ENCODE data around the gene CCDC33. TPM values are rescaled to one million over a fixed set of nuclear protein-coding genes. Genes with fewer than 3 reads are reported as not detected.

The CCDC33 gene
- total and polyA plus RNA-seq, 10 of the 15 experiments (the other 5 are each of a cell fraction or from before 2014, with no cell fraction given) = 0.57 to 5.8 (median 4.3) TPM

GRCh38 chr15:74192751-74193150 lies 43.4 kb upstream of the CCDC33 start:
- H4K20me1 ChIP-seq (ENCODE audit: control insufficient read depth, insufficient read depth) = no peaks in the 10 kb centered on the region
- ChIA-PET SMC1A (ENCODE audit: uncharacterized antibody, unreplicated experiment) (no interaction called here), POLR2A (interaction anchor here (0.6 kb wide), 1 partner anchor 10 kb away, joined by 3 read pairs; the partner anchor contains the start of gene STRA6), RAD21 (ENCODE audit: unreplicated experiment) (no interaction called here), CTCF (interaction anchor here (0.6 kb wide), 1 partner anchor 130 kb away, joined by 3 read pairs; no protein-coding TSS in a partner anchor)
- no peaks in the 10 kb centered on the region for H3K79me2 ChIP-seq (ENCODE audit: control insufficient read depth, insufficient read depth, low read length)
- H3K4me2 ChIP-seq (ENCODE audit: control insufficient read depth, insufficient read depth) = no peak overlapping the region
- H3K36me3 ChIP-seq (ENCODE audit: control insufficient read depth in 2 of 2, insufficient read depth in 2 of 2, low read length in 1 of 2) = no peaks in the 10 kb centered on the region
- peak; percentile 7 for FAIRE-seq
- H3K4me3 ChIP-seq = no peak overlapping the region
- 75% methylated on average over 5 of the region's 5 CpGs for WGBS (ENCODE audit: insufficient coverage, insufficient replicate concordance, low lambda C conversion rate, missing lambda C conversion rate)
- H3K9me3 ChIP-seq (replicated peaks; ENCODE audit: control insufficient read depth, insufficient read depth, low read length) = no peaks in the 10 kb centered on the region
- no peaks in the 10 kb centered on the region for H3K27me3 ChIP-seq (replicated peaks in 1 of 2; ENCODE audit: control insufficient read depth in 2 of 2, insufficient read depth in 2 of 2, low read length in 1 of 2)
- no peak overlapping the region for H2AFZ ChIP-seq (ENCODE audit: control insufficient read depth, low read depth, low read length)
- no peak for DNase-seq (ENCODE audit: low read depth, low spot score)
- no peak for ATAC-seq
- TF ChIP-seq SRF (IDR thresholded peaks at IDR 0.05; ENCODE audit: low read depth in 2 of 2, low read length in 2 of 2) (no peak), RB1 (IDR thresholded peaks at IDR 0.05; ENCODE audit: borderline replicate concordance) (no peak), NR2F1 (conservative IDR thresholded peaks at IDR 0.05) (no peak), E4F1 (IDR thresholded peaks at IDR 0.05; ENCODE audit: borderline replicate concordance, partially characterized antibody) (no peak), SPI1 (IDR thresholded peaks at IDR 0.05; ENCODE audit: borderline replicate concordance, insufficient read depth, low read depth, low read length) (no peak), ZNF384 (IDR thresholded peaks at IDR 0.05; ENCODE audit: borderline replicate concordance, low read depth, low read length) (no peak), USF2 (IDR thresholded peaks at IDR 0.05; ENCODE audit: borderline replicate concordance, low read depth, low read length) (no peak), EED (IDR thresholded peaks at IDR 0.05; ENCODE audit: low read depth) (no peak), POU2F2 (IDR thresholded peaks at IDR 0.05; ENCODE audit: borderline replicate concordance, low read depth, low read length) (no peak), SMARCA5 (IDR thresholded peaks at IDR 0.05) (no peak), ATF7 (IDR thresholded peaks at IDR 0.05; ENCODE audit: low read depth) (no peak), MLLT1 (IDR thresholded peaks at IDR 0.05) (no peak), PAX5 (IDR thresholded peaks at IDR 0.05; ENCODE audit: borderline replicate concordance, low read depth, low read length) (no peak)
- H3K4me1 ChIP-seq (ENCODE audit: control insufficient read depth, insufficient read depth, low read length) = peaks cover 20% of the 10 kb centered on the region
- H3K27ac ChIP-seq (ENCODE audit: control insufficient read depth, insufficient read depth) = no peak overlapping the region
- H3K9ac ChIP-seq (ENCODE audit: control insufficient read depth, insufficient read depth, low read length) = no peak overlapping the region
- BruUV-seq (replicated peaks) = no TSS peak
- intact Hi-C loops (cut with micrococcal nuclease; ENCODE audit: unreplicated experiment) = no loop called here
- in situ Hi-C loops (cut with MboI) = no loop called here

Data from GM12878 (cell line).